ENCODE results near the gene MAP2K3.
A peak's percentile ranks its signal among the peaks of the same experiment; 100 is the strongest.
"Not testable (repeated sequence)": the region's sequence is repeated elsewhere in the genome, so short reads cannot be mapped to it uniquely, and the experiment has no call there.

The MAP2K3 gene

DNA sequence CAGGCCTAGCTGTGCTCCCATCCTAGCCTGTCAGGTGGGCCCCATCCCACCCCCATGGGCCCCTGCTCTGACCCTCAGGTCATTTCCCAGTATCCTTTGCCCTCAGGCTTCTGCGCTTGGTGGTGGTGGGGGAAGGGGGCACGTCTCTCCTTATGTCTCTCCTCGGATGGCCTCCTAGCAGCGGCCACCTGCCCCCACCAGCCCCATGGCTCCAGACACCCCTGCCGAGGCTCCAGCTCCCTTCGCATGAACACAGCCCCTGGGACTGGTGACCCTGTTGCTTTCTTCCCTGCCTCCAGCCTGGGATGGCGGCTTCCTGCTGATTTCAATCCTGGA is 64.4 kb downstream of the MAP2K3 start:
- H3K36me3 ChIP-seq; H3K9me3 ChIP-seq (ENCODE audit: severe bottlenecking); H3K4me3 ChIP-seq (ENCODE audit: low read depth, low read length); DNase-seq; H3K27ac ChIP-seq; H3K27me3 ChIP-seq (ENCODE audit: insufficient read depth, low read depth, severe bottlenecking): not testable (repeated sequence)

DNA sequence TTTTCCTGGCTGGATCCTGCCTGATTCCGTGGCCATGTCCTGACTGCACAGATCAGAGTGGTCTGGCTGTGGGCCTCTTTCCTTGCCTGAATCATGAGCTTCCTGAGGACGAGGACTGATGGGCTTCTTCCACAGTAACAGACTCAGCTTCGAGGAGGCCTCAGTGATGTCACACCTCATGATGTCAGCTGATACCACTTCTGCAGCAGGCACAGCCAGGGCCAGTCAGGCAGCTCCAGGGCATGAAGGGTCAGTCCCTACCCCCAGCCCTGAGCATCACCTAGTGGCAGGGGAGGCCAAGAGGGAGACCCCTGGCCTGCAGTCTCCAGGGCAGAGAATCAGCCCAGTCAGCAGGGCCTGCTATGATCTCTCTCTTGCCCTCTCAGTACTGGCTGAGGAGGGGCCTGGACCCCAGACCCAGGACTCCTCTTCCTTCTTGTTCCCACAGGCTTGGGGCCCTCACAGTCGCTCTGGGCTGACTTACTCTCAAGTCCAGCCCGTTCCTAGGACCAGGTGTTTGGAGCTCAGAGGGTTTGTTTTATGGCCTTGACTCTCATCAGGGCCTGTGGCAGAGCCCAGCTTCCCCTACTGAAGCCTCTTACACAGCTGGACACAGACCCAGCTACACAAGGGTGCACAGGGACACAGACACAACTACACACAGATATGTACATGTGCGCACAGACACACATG is 65.0 kb downstream of the MAP2K3 start:
- not testable (repeated sequence) for DNase-seq; H3K36me3 ChIP-seq; H3K9me3 ChIP-seq (ENCODE audit: severe bottlenecking); H3K4me3 ChIP-seq (ENCODE audit: low read depth, low read length); H3K27me3 ChIP-seq (ENCODE audit: insufficient read depth, low read depth, severe bottlenecking); H3K27ac ChIP-seq

DNA sequence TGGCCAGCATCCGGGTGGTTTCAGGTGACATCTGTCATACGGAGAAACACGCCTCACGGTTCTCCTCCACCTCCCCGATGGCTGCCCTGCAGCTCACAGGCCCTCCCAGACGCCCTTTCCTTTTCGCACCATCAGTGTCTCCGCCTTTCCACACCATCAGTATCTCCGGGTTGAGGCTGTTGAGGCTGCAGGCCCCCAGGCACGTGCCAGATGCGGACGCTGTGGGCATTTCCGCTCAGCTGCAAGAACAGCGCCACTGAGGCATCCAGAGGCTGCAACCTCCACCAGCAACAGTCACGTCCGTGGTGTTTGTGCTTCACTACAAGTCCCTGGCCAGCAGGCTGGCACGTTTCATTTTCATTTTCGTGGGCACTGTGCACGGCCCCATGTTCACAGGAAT is 66.0 kb downstream of the MAP2K3 start:
- DNase-seq: not testable (repeated sequence)

DNA sequence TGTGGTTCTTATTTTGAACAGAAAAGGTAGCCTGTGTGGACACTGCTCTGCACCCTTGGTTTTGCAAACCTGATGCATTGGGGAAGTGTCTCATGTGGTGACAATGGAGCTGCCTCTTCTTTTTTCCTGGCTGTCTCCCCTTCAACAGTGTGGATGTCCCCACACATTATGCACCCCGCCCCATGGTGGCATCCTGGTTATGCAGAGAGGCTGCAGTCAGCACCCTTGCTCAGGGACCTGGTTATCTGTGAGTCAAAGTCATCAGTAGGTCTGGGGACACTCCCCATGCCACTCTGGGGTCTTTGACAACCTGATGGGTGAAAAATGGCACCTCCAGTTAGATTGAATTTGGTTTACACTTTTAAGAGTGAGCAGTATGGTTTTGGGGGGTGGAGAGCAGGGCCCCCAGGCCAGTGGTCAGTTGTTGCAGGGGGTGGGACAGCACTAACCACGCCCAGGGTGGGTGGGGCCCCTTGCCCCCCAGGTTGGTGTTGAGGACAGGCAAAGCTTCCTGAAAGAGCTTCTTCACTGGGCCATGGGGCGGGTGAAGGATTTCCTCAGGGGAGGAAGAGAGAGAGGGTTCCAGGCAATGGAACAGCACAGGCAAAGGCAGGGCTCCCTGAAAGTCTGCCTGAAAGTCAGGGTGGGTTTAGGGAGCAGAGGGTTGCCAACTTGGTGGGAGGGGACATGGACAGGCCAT is 67.0 kb downstream of the MAP2K3 start:
- H3K4me3 ChIP-seq (ENCODE audit: low read depth, low read length): no peak overlapping the region
- TF ChIP-seq, protein P1, sequence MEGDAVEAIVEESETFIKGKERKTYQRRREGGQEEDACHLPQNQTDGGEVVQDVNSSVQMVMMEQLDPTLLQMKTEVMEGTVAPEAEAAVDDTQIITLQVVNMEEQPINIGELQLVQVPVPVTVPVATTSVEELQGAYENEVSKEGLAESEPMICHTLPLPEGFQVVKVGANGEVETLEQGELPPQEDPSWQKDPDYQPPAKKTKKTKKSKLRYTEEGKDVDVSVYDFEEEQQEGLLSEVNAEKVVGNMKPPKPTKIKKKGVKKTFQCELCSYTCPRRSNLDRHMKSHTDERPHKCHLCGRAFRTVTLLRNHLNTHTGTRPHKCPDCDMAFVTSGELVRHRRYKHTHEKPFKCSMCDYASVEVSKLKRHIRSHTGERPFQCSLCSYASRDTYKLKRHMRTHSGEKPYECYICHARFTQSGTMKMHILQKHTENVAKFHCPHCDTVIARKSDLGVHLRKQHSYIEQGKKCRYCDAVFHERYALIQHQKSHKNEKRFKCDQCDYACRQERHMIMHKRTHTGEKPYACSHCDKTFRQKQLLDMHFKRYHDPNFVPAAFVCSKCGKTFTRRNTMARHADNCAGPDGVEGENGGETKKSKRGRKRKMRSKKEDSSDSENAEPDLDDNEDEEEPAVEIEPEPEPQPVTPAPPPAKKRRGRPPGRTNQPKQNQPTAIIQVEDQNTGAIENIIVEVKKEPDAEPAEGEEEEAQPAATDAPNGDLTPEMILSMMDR (IDR thresholded peaks at IDR 0.05; ENCODE audit: low read depth, low read length): no peak
- H3K36me3 ChIP-seq: no peaks in the 10 kb centered on the region
- no peak overlapping the region for H3K27ac ChIP-seq
- H3K27me3 ChIP-seq (ENCODE audit: insufficient read depth, low read depth, severe bottlenecking): peaks cover 3% of the 10 kb centered on the region
- no peaks in the 10 kb centered on the region for H3K9me3 ChIP-seq (ENCODE audit: severe bottlenecking)
- DNase-seq: no peak

More for the DNA sequence above, 66.0 kb downstream of the MAP2K3 start:
- H3K36me3 ChIP-seq; H3K4me3 ChIP-seq (ENCODE audit: low read depth, low read length); H3K9me3 ChIP-seq (ENCODE audit: severe bottlenecking); H3K27ac ChIP-seq; H3K27me3 ChIP-seq (ENCODE audit: insufficient read depth, low read depth, severe bottlenecking): not testable (repeated sequence)

DNA sequence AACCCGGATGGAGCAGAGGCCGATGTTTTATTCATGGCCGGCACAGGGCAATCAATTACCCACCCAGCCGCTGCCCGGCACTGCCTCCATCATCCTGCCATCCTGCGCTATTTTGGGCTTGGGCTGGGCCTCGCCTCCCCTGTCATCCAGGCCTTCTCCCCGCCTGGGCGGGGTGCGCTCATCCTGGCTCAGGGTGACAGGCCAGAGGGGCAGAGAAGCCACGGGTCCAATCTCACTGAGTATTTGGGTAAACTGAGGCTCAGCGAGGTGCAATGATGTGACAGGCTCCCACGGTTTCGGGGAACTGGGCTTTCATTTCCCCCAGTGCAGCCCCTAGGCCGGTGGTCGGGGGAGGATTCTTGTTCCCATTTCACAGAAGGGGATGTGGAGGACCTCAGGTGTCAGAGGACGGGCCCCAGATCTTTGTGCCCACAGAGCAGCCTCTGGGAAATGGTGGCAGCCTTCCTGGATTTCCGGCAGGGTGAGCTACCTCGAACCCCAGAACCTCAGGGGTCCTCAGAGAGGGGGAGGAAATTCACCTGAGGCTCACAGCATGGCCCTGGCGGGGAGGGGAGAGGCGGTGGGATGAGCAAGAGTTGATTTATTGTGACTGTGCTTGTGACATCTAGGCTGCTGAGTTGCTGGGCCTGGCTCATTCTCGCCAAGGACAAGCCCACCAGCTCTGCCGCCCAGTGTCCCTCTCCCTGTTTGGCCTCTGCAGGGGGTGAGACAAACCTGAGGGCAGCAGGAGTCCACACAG is 67.9 kb downstream of the MAP2K3 start:
- H3K9me3 ChIP-seq (ENCODE audit: severe bottlenecking): no peaks in the 10 kb centered on the region
- peaks cover 3% of the 10 kb centered on the region for H3K27me3 ChIP-seq (ENCODE audit: insufficient read depth, low read depth, severe bottlenecking)
- TF ChIP-seq, protein P1 (IDR thresholded peaks at IDR 0.05; ENCODE audit: low read depth, low read length): no peak
- no peak overlapping the region for H3K4me3 ChIP-seq (ENCODE audit: low read depth, low read length)
- H3K36me3 ChIP-seq: no peaks in the 10 kb centered on the region
- no peak overlapping the region for H3K27ac ChIP-seq
- no peak for DNase-seq

DNA sequence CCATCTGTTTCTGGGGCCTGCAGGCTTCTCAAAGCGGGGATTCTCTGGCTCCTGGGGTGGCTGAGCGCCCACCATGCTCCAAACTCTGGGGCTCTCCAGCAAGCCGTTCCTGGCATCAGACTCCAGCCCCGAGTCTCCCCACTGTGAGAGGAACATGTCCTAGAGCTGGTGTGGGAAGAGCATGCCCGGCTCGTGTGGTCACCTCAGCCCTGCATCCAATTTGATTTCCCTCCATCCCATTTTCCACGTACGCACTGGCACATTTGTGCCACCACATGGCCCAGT is 68.4 kb downstream of the MAP2K3 start:
- H3K4me3 ChIP-seq (ENCODE audit: low read depth, low read length): no peak overlapping the region
- DNase-seq: peak; percentile 1
- peaks cover 3% of the 10 kb centered on the region for H3K27me3 ChIP-seq (ENCODE audit: insufficient read depth, low read depth, severe bottlenecking)
- H3K9me3 ChIP-seq (ENCODE audit: severe bottlenecking): no peaks in the 10 kb centered on the region
- no peaks in the 10 kb centered on the region for H3K36me3 ChIP-seq
- no peak overlapping the region for H3K27ac ChIP-seq
- TF ChIP-seq, protein P1 (IDR thresholded peaks at IDR 0.05; ENCODE audit: low read depth, low read length): no peak

DNA sequence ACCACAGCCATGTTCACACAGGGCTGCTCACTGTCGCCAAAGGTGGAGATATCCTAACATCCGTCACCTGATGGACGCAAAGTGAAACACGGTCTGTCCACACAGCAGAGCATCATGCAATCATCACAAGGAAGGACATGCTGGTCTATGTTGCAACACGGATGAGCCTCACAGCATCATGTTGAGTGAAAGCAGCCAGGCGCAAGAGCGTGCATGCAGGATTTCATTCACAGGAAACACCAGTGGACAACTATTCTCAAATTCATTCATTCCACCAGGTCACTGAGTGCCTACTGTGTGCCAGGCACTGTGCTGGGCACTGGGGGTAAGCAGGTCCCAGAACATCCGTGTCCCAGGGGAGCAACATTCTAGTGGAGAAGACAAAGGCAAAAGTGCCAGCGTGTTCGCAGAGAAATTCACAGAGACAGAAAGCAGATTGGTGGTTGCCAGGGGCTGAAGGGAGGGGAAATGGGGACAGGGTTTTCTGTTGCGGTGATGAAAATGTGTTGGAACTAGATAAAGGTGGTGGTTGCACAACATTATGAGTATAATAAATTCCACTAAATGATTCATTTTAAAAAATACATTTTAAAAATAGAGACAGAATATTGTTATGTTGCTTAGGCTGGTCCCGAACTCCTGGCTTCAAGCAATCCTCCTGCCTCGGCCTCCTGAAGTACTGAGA is 69.0 kb downstream of the MAP2K3 start:
- DNase-seq: no peak
- H3K27me3 ChIP-seq (ENCODE audit: insufficient read depth, low read depth, severe bottlenecking): peaks cover 3% of the 10 kb centered on the region
- H3K9me3 ChIP-seq (ENCODE audit: severe bottlenecking): no peaks in the 10 kb centered on the region
- no peak overlapping the region for H3K27ac ChIP-seq
- no peak overlapping the region for H3K4me3 ChIP-seq (ENCODE audit: low read depth, low read length)
- no peaks in the 10 kb centered on the region for H3K36me3 ChIP-seq
- TF ChIP-seq, protein P1 (IDR thresholded peaks at IDR 0.05; ENCODE audit: low read depth, low read length): no peak

Data from WERI-Rb-1 (cell line).